Liver (tissue), 3 donors: Measurements from ENCODE around the gene EEF1A1.

ENCODE experiments used
- CTCF ChIP-seq: fragments of 150-350 bp; IDR thresholded peaks from 2 replicates; pipeline ENCODE4 v1.5.1; 2017; ENCODE audit warnings: improper control_type of control experiment, low read depth, low read length; ENCODE audit not compliant: missing input control
- JUND ChIP-seq, 2 donors: IDR thresholded peaks; 2 replicates each; pipeline ENCODE4 v1.6.1; 2016; ENCODE audit warnings: antibody characterized with exemption in 2 of 2
- NR2F2 ChIP-seq: IDR thresholded peaks from 2 replicates; pipeline ENCODE4 v1.6.1; 2016; ENCODE audit warnings: antibody characterized with exemption
- REST ChIP-seq: IDR thresholded peaks from 2 replicates; pipeline ENCODE4 v1.6.1; 2016; ENCODE audit warnings: antibody characterized with exemption, mild to moderate bottlenecking
- RXRA ChIP-seq, 2 donors: IDR thresholded peaks; 2 replicates each; pipeline ENCODE4 v1.6.1; 2017 to 2018; ENCODE audit warnings: antibody characterized with exemption in 2 of 2, mild to moderate bottlenecking in 1 of 2
- TF ChIP-seq, protein P1 (sequence below): IDR thresholded peaks from 2 replicates; pipeline ENCODE4 v1.6.1; 2016; ENCODE audit warnings: antibody characterized with exemption
- donor health status: healthy.
- donor health status: healthy.

DNA sequence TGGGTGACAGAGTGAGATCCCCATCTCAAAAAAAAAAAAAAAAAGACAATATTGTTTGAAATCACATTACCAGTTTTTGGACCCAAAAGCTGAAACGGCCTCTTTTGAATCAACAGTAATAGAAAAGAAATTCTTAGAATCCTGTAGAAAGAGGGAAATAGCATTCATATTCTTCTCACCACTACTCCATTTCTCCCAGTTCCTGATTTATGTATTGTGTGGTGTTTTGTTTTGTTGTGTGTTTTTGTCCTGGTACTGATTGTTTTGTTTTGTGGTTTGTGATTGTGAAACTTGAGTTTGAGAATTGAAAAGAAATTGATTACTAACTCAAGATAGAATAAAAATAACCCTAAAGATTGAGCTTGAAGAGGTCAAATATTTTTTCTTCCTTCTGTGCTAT, 26.2 kb upstream of the EEF1A1 start:
- no peak for TF ChIP-seq CTCF
- no peak for TF ChIP-seq JUND (IDR thresholded peaks at IDR 0.05)
- TF ChIP-seq, protein P1, sequence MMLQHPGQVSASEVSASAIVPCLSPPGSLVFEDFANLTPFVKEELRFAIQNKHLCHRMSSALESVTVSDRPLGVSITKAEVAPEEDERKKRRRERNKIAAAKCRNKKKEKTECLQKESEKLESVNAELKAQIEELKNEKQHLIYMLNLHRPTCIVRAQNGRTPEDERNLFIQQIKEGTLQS = no peak
- no peak for TF ChIP-seq NR2F2
- no peak for TF ChIP-seq REST
- TF ChIP-seq RXRA (IDR thresholded peaks at IDR 0.05) = no peak
